IMR-90 (cell line): Measurements from ENCODE around the gene PPA2.

Source experiments
- BHLHE40 ChIP-seq: fragments of 150-350 bp; IDR thresholded peaks from 2 replicates; pipeline ENCODE4 v1.6.1; 2016; ENCODE audit warnings: mild to moderate bottlenecking, low read depth, low read length
- CEBPB ChIP-seq: IDR thresholded peaks from 2 replicates; pipeline ENCODE4 v1.6.1; 2012; ENCODE audit warnings: low read depth, low read length, improper control_type of control experiment
- MAFK ChIP-seq: IDR thresholded peaks from 2 replicates; pipeline ENCODE4 v1.6.1; 2012; ENCODE audit warnings: low read depth, low read length, improper control_type of control experiment
- MXI1 ChIP-seq: IDR thresholded peaks from 2 replicates; pipeline ENCODE4 v1.6.1; 2012; ENCODE audit warnings: low read depth, mild to moderate bottlenecking, low read length, moderate library complexity, borderline replicate concordance
- POLR2A ChIP-seq: IDR thresholded peaks from 2 replicates; pipeline ENCODE4 v1.6.1; 2012; ENCODE audit warnings: mild to moderate bottlenecking, low read depth, low read length
- RAD21 ChIP-seq: IDR thresholded peaks from 2 replicates; pipeline ENCODE4 v1.6.1; 2012; ENCODE audit warnings: low read length, improper control_type of control experiment
- RFX5 ChIP-seq: IDR thresholded peaks from 2 replicates; pipeline ENCODE4 v1.8.0; 2012; ENCODE audit warnings: low read depth, mild to moderate bottlenecking, low read length, moderate library complexity
- TF ChIP-seq, protein P1 (sequence below): conservative IDR thresholded peaks from 2 replicates; pipeline ENCODE4 v1.5.1; 2012; ENCODE audit warnings: mild to moderate bottlenecking, low read depth, low read length, improper control_type of control experiment
- TF ChIP-seq, protein P2 (sequence below): fragments of 150-350 bp; IDR thresholded peaks from 2 replicates; pipeline ENCODE4 v1.6.1; 2016; ENCODE audit warnings: low read depth, mild to moderate bottlenecking, low read length, moderate library complexity, borderline replicate concordance

DNA sequence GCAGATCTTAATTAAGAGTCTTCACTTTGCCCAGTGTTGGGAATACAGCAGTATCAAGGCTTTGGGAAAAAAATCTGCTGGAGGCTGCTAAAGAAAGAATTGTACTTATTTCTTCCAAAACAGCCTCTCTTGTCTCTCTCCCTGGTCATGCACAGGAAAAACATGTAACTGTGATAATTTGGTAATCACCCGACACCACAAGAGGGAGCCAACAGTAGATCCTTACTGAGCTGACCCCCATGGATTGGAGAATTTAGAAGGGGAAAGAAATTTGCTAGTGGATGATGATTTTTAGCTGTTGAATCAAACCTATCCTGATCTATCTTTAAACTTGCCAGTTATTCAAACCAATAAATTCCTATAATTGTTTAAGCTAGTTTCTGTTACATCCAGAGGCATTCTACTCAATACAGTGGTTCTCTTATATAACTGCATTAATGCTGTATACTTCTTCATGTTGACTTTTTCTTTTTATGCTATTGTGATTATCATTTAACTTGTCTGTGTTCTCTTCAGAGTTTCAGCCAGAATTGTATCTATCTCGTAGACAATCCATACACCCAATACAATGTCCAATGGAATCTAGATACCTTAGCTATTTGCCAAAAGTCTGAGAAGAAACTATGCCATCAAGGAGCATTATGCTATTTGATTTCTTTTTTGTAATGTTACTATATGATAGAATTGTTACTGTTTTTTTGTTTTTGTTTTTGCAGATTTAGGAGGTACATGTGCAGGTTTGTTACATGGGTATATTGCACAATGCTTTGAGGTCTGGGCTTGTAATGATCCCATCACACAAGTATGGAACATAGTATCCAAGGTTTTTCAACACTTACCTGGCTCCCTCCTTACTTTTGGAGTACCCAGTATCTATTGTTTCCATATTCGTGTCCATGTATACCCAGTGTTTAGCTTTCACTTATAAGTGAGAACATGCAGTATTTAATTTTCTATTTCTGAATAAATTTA, 47.2 kb upstream of the PPA2 start:
- TF ChIP-seq, protein P1, sequence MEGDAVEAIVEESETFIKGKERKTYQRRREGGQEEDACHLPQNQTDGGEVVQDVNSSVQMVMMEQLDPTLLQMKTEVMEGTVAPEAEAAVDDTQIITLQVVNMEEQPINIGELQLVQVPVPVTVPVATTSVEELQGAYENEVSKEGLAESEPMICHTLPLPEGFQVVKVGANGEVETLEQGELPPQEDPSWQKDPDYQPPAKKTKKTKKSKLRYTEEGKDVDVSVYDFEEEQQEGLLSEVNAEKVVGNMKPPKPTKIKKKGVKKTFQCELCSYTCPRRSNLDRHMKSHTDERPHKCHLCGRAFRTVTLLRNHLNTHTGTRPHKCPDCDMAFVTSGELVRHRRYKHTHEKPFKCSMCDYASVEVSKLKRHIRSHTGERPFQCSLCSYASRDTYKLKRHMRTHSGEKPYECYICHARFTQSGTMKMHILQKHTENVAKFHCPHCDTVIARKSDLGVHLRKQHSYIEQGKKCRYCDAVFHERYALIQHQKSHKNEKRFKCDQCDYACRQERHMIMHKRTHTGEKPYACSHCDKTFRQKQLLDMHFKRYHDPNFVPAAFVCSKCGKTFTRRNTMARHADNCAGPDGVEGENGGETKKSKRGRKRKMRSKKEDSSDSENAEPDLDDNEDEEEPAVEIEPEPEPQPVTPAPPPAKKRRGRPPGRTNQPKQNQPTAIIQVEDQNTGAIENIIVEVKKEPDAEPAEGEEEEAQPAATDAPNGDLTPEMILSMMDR: peak; percentile 56
- peak; percentile 50; the same call in 1 of the 2 replicates for TF ChIP-seq CEBPB
- no peak for TF ChIP-seq BHLHE40
- no peak for TF ChIP-seq POLR2A
- TF ChIP-seq RAD21: peak; percentile 50
- TF ChIP-seq MAFK: no peak
- no peak for TF ChIP-seq RFX5
- TF ChIP-seq, protein P2, sequence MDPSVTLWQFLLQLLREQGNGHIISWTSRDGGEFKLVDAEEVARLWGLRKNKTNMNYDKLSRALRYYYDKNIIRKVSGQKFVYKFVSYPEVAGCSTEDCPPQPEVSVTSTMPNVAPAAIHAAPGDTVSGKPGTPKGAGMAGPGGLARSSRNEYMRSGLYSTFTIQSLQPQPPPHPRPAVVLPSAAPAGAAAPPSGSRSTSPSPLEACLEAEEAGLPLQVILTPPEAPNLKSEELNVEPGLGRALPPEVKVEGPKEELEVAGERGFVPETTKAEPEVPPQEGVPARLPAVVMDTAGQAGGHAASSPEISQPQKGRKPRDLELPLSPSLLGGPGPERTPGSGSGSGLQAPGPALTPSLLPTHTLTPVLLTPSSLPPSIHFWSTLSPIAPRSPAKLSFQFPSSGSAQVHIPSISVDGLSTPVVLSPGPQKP: no peak
- no peak for TF ChIP-seq MXI1
